Stimulated activated CD8-positive, alpha-beta memory T cell treated with anti-CD3 and anti-CD28 coated beads, Interleukin-15, amount 100 ng/mL, for 4 hours (primary cell): ENCODE data around the gene CNTFR.

Experiments
- DNase-seq, 2 donors: peaks; one replicate each; pipeline ENCODE4 v3.0.0-alpha.2; 2020; ENCODE audit warnings: low read depth in 2 of 2

CNTFR gene

GRCh38 chr9:34524349-34524748 is 65.2 kb downstream of the CNTFR start:
- DNase-seq = no peak

- DNase-seq = peak; percentile 63 to 81
Observed at GRCh38 chr9:34522971-34523797, 66.3 kb downstream of the CNTFR start, which contains the start of gene ENHO. Gene ENHO (minus strand): TSS chr9:34522990. CDS start chr9:34521695, 1,295 bp downstream.

- no peak for DNase-seq
Observed at GRCh38 chr9:34522091-34522887, 67.2 kb downstream of the CNTFR start.

- no peak for DNase-seq
Observed at GRCh38 chr9:34521406-34522045, 68.0 kb downstream of the CNTFR start.

GRCh38 chr9:34520505-34521385 is 68.8 kb downstream of the CNTFR start:
- DNase-seq = no peak

- DNase-seq = no peak
Observed at GRCh38 chr9:34520096-34520495, 69.4 kb downstream of the CNTFR start.

GRCh38 chr9:34519321-34520020 is 70.1 kb downstream of the CNTFR start:
- no peak for DNase-seq

GRCh38 chr9:34518896-34519295 is 70.6 kb downstream of the CNTFR start:
- DNase-seq = no peak

GRCh38 chr9:34518110-34518616 is 71.4 kb downstream of the CNTFR start:
- DNase-seq = no peak

- no peak for DNase-seq
Observed at GRCh38 chr9:34517185-34517584, 72.3 kb downstream of the CNTFR start.

GRCh38 chr9:34515959-34516358 is 73.6 kb downstream of the CNTFR start:
- DNase-seq = no peak

- no peak for DNase-seq
Observed at GRCh38 chr9:34514816-34515215, 74.7 kb downstream of the CNTFR start.

- no peak for DNase-seq
Observed at GRCh38 chr9:34514401-34514800, 75.1 kb downstream of the CNTFR start.

- no peak for DNase-seq
Observed at GRCh38 chr9:34513567-34514214, 75.8 kb downstream of the CNTFR start.

- DNase-seq = no peak
Observed at GRCh38 chr9:34512131-34513078, 77.1 kb downstream of the CNTFR start.

GRCh38 chr9:34510497-34511468 is 78.7 kb downstream of the CNTFR start:
- no peak for DNase-seq

- no peak for DNase-seq
Observed at GRCh38 chr9:34508951-34509350, 80.6 kb downstream of the CNTFR start.

GRCh38 chr9:34508463-34508862 is 81.1 kb downstream of the CNTFR start:
- DNase-seq = no peak
